Measurements from ENCODE around the gene HMGCL.
"Not testable (repeated sequence)": the region's sequence is repeated elsewhere in the genome, so short reads cannot be mapped to it uniquely, and the experiment has no call there.

Gene HMGCL

GRCh38 chr1:23793861-23794731 is 31.1 kb downstream of the HMGCL start:
- H3K4me3 ChIP-seq (ENCODE audit: low read length), result no peak overlapping the region

GRCh38 chr1:23793018-23793781 is 32.0 kb downstream of the HMGCL start:
- H3K4me3 ChIP-seq (ENCODE audit: low read length), result no peak overlapping the region
- peaks cover 7% of the 10 kb centered on the region for H3K36me3 ChIP-seq (ENCODE audit: control insufficient read depth, insufficient read depth, low read length)
- peaks cover 11% of the 10 kb centered on the region for H3K4me1 ChIP-seq (ENCODE audit: control insufficient read depth, insufficient read depth, low read length)
- H3K27ac ChIP-seq (ENCODE audit: low read depth, low read length), result peak overlapping the region; percentile 1
- no peaks in the 10 kb centered on the region for H3K27me3 ChIP-seq (ENCODE audit: control insufficient read depth, insufficient read depth, low read length)
- H3K9ac ChIP-seq (ENCODE audit: low read length), result no peak overlapping the region

More at GRCh38 chr1:23793861-23794731, 31.1 kb downstream of the HMGCL start:
- H3K27me3 ChIP-seq (ENCODE audit: control insufficient read depth, insufficient read depth, low read length), result no peaks in the 10 kb centered on the region
- H3K4me1 ChIP-seq (ENCODE audit: control insufficient read depth, insufficient read depth, low read length), result peaks cover 11% of the 10 kb centered on the region
- H3K27ac ChIP-seq (ENCODE audit: low read depth, low read length), result peak overlapping the region; percentile 1
- H3K9ac ChIP-seq (ENCODE audit: low read length), result no peak overlapping the region
- H3K36me3 ChIP-seq (ENCODE audit: control insufficient read depth, insufficient read depth, low read length), result peaks cover 7% of the 10 kb centered on the region

- Histone ChIP-seq H3K9ac (ENCODE audit: low read length) (no peak overlapping the region), H3K27me3 (ENCODE audit: control insufficient read depth, insufficient read depth, low read length) (no peaks in the 10 kb centered on the region), H3K4me1 (ENCODE audit: control insufficient read depth, insufficient read depth, low read length) (peaks cover 11% of the 10 kb centered on the region), H3K27ac (ENCODE audit: low read depth, low read length) (no peak overlapping the region), H3K4me3 (ENCODE audit: low read length) (peak overlapping the region; percentile 77), H3K36me3 (ENCODE audit: control insufficient read depth, insufficient read depth, low read length) (peaks cover 9% of the 10 kb centered on the region)
Observed at GRCh38 chr1:23792151-23792945, 32.9 kb downstream of the HMGCL start.

GRCh38 chr1:23791516-23792047 is 33.6 kb downstream of the HMGCL start:
- Histone ChIP-seq H3K9ac (ENCODE audit: low read length) (peak overlapping the region; percentile 42), H3K36me3 (ENCODE audit: control insufficient read depth, insufficient read depth, low read length) (peaks cover 8% of the 10 kb centered on the region), H3K27me3 (ENCODE audit: control insufficient read depth, insufficient read depth, low read length) (no peaks in the 10 kb centered on the region), H3K4me3 (ENCODE audit: low read length) (peak overlapping the region; percentile 77), H3K4me1 (ENCODE audit: control insufficient read depth, insufficient read depth, low read length) (peaks cover 11% of the 10 kb centered on the region), H3K27ac (ENCODE audit: low read depth, low read length) (no peak overlapping the region)

- Histone ChIP-seq H3K36me3 (ENCODE audit: control insufficient read depth, insufficient read depth, low read length) (peaks cover 8% of the 10 kb centered on the region), H3K27me3 (ENCODE audit: control insufficient read depth, insufficient read depth, low read length) (no peaks in the 10 kb centered on the region), H3K4me3 (ENCODE audit: low read length) (peak within 1 kb of the TSS; percentile 77), H3K9ac (ENCODE audit: low read length) (peak within 1 kb of the TSS; percentile 42), H3K4me1 (ENCODE audit: control insufficient read depth, insufficient read depth, low read length) (peaks cover 11% of the 10 kb centered on the region), H3K27ac (ENCODE audit: low read depth, low read length) (peak within 1 kb of the TSS; percentile 18)
Observed at GRCh38 chr1:23790696-23791515, 34.3 kb downstream of the HMGCL start, which contains the start of gene LYPLA2. LYPLA2 (plus strand) TSS chr1:23791145; CDS start chr1:23792683, 1,538 bp downstream.

- Histone ChIP-seq H3K9ac (ENCODE audit: low read length) (no peak overlapping the region), H3K4me1 (ENCODE audit: control insufficient read depth, insufficient read depth, low read length) (peaks cover 11% of the 10 kb centered on the region), H3K27me3 (ENCODE audit: control insufficient read depth, insufficient read depth, low read length) (no peaks in the 10 kb centered on the region), H3K4me3 (ENCODE audit: low read length) (no peak overlapping the region), H3K27ac (ENCODE audit: low read depth, low read length) (no peak overlapping the region), H3K36me3 (ENCODE audit: control insufficient read depth, insufficient read depth, low read length) (peaks cover 8% of the 10 kb centered on the region)
Observed at GRCh38 chr1:23788695-23789094, 36.5 kb downstream of the HMGCL start.

- Histone ChIP-seq H3K36me3 (ENCODE audit: control insufficient read depth, insufficient read depth, low read length) (peaks cover 8% of the 10 kb centered on the region), H3K27me3 (ENCODE audit: control insufficient read depth, insufficient read depth, low read length) (no peaks in the 10 kb centered on the region), H3K9ac (ENCODE audit: low read length) (no peak overlapping the region), H3K27ac (ENCODE audit: low read depth, low read length) (no peak overlapping the region), H3K4me1 (ENCODE audit: control insufficient read depth, insufficient read depth, low read length) (peaks cover 7% of the 10 kb centered on the region), H3K4me3 (ENCODE audit: low read length) (no peak overlapping the region)
Observed at GRCh38 chr1:23787701-23788100, 37.5 kb downstream of the HMGCL start.

- H3K4me3 ChIP-seq (ENCODE audit: low read length), result no peak overlapping the region
- no peak overlapping the region for H3K27ac ChIP-seq (ENCODE audit: low read depth, low read length)
- no peaks in the 10 kb centered on the region for H3K4me1 ChIP-seq (ENCODE audit: control insufficient read depth, insufficient read depth, low read length)
- no peaks in the 10 kb centered on the region for H3K27me3 ChIP-seq (ENCODE audit: control insufficient read depth, insufficient read depth, low read length)
- peaks cover 8% of the 10 kb centered on the region for H3K36me3 ChIP-seq (ENCODE audit: control insufficient read depth, insufficient read depth, low read length)
- no peak overlapping the region for H3K9ac ChIP-seq (ENCODE audit: low read length)
Observed at GRCh38 chr1:23784846-23785245, 40.4 kb downstream of the HMGCL start.

- H3K4me1 ChIP-seq (ENCODE audit: control insufficient read depth, insufficient read depth, low read length); H3K27ac ChIP-seq (ENCODE audit: low read depth, low read length); H3K4me3 ChIP-seq (ENCODE audit: low read length); H3K27me3 ChIP-seq (ENCODE audit: control insufficient read depth, insufficient read depth, low read length); H3K36me3 ChIP-seq (ENCODE audit: control insufficient read depth, insufficient read depth, low read length); H3K9ac ChIP-seq (ENCODE audit: low read length): not testable (repeated sequence)
Observed at GRCh38 chr1:23783141-23783540, 42.1 kb downstream of the HMGCL start.

- no peaks in the 10 kb centered on the region for H3K36me3 ChIP-seq (ENCODE audit: control insufficient read depth, insufficient read depth, low read length)
- no peak overlapping the region for H3K9ac ChIP-seq (ENCODE audit: low read length)
- peaks cover 4% of the 10 kb centered on the region for H3K4me1 ChIP-seq (ENCODE audit: control insufficient read depth, insufficient read depth, low read length)
- no peaks in the 10 kb centered on the region for H3K27me3 ChIP-seq (ENCODE audit: control insufficient read depth, insufficient read depth, low read length)
- no peak overlapping the region for H3K27ac ChIP-seq (ENCODE audit: low read depth, low read length)
- no peak overlapping the region for H3K4me3 ChIP-seq (ENCODE audit: low read length)
Observed at GRCh38 chr1:23779826-23780371, 45.3 kb downstream of the HMGCL start.
